Panc1 (cell line): Measurements from ENCODE around the gene ANK3. TPM values are rescaled to one million over a fixed set of nuclear protein-coding genes. Genes with fewer than 3 reads are reported as not detected.

Experiments used
- ATAC-seq: fragments of 200-7000 bp; cut with Tn5 transposase; 2 replicates; pipeline ENCODE4 v1.9.1; 2020; ENCODE audit warnings: mild to moderate bottlenecking, moderate library complexity
- BruUV-seq: library from RNA; stranded (reverse); fragments of 400-500 nt; replicated peaks from 2 replicates; lab custom pipeline; 2021; lab: Mats Ljungman, UMichigan
- CTCF ChIA-PET: fragments of 300-600 bp; sonication (Branson Sonifier 250); formaldehyde crosslinking; loops from one replicate; lab custom pipeline; 2022; ENCODE audit warnings: antibody characterized with exemption; lab: Charles Lee
- POLR2A ChIA-PET: fragments of 300-600 bp; sonication (Branson Sonifier 250); formaldehyde crosslinking; loops from one replicate; lab custom pipeline; 2022; ENCODE audit warnings: antibody characterized with exemption; lab: Charles Lee
- DNase-seq: peaks from one replicate; pipeline ENCODE4 v3.0.0-alpha.2; 2010; ENCODE audit warnings: low read depth, low spot score
- H3K27ac ChIP-seq: 2 replicates; pipeline ENCODE4 v1.5.1; 2011; ENCODE audit warnings: mild to moderate bottlenecking, low read length, inconsistent platforms
- H3K27me3 ChIP-seq: fragments of 200-500 bp; sonication (Bioruptor generic); 2 replicates; pipeline ENCODE4 v1.6.0; 2014; ENCODE audit warnings: low read length, inconsistent platforms; ENCODE audit not compliant: control insufficient read depth, insufficient read depth
- H3K36me3 ChIP-seq: fragments of 200-500 bp; sonication (Bioruptor generic); 2 replicates; pipeline ENCODE4 v1.5.1; 2014; ENCODE audit warnings: inconsistent platforms, mild to moderate bottlenecking, low read length, moderate library complexity; ENCODE audit not compliant: control insufficient read depth, insufficient read depth
- H3K4me1 ChIP-seq: 2 replicates; pipeline ENCODE4 v1.5.1; 2011; ENCODE audit warnings: inconsistent platforms, mild to moderate bottlenecking, low read length, moderate library complexity; ENCODE audit not compliant: control insufficient read depth, insufficient read depth
- H3K4me3 ChIP-seq, 2 experiments: 2 replicates each; pipeline ENCODE4 v1.5.1; 2011 to 2012; ENCODE audit warnings: low read depth in 2 of 2, low read length in 2 of 2, mild to moderate bottlenecking in 2 of 2, inconsistent platforms in 1 of 2, moderate library complexity in 1 of 2
- H3K9me3 ChIP-seq: fragments of 200-500 bp; sonication (Bioruptor generic); 2 replicates; pipeline ENCODE4 v1.5.1; 2014; ENCODE audit warnings: low read depth, mild to moderate bottlenecking, inconsistent platforms, low read length, moderate library complexity; ENCODE audit not compliant: control insufficient read depth, insufficient read depth
- POLR2AphosphoS5 ChIP-seq: IDR thresholded peaks from 2 replicates; pipeline ENCODE4 v1.6.1; 2012; ENCODE audit warnings: mild to moderate bottlenecking, low read depth, low read length, moderate library complexity
- SIN3A ChIP-seq: IDR thresholded peaks from 2 replicates; pipeline ENCODE4 v1.6.1; 2012; ENCODE audit warnings: low read depth, mild to moderate bottlenecking, low read length, moderate library complexity, borderline replicate concordance; ENCODE audit not compliant: insufficient read depth
- TCF7L2 ChIP-seq: IDR thresholded peaks from 2 replicates; pipeline ENCODE4 v1.6.1; 2011; ENCODE audit warnings: mild to moderate bottlenecking, low read depth, low read length, inconsistent platforms
- in situ Hi-C: cut with HindIII; loops from 2 replicates; pipeline ENCODE4 v1.10.0; 2016; ENCODE audit warnings: low sequenced_read_pairs, low pct_unique_long_range_greater_than_20kb
- intact Hi-C: fragments of 100-400 bp; cut with micrococcal nuclease; formaldehyde crosslinking; loops from one replicate; pipeline ENCODE4 v1.10.0; 2022; ENCODE audit not compliant: unreplicated experiment
- total RNA-seq: library from RNA; stranded (reverse); gene quantifications from one replicate; pipeline ENCODE4 v1.2.1, GENCODE V29; 2021; ENCODE audit not compliant: unreplicated experiment
- TF ChIP-seq, protein P1 (sequence below): fragments of 450-650 bp; IDR thresholded peaks from 2 replicates; pipeline ENCODE4 v1.5.1; 2017; ENCODE audit warnings: mild to moderate bottlenecking
- TF ChIP-seq, protein P2 (sequence below), 2 experiments: IDR thresholded peaks; 2 replicates each; pipeline ENCODE4 v1.6.1; 2011 to 2012; ENCODE audit warnings: low read depth in 2 of 2, control low read depth in 1 of 2, low read length in 1 of 2, mild to moderate bottlenecking in 1 of 2, moderate library complexity in 1 of 2; ENCODE audit not compliant: insufficient read depth in 1 of 2

ANK3 gene
- total RNA-seq, 1 experiment from 2014 or later: 2.5 TPM

DNA sequence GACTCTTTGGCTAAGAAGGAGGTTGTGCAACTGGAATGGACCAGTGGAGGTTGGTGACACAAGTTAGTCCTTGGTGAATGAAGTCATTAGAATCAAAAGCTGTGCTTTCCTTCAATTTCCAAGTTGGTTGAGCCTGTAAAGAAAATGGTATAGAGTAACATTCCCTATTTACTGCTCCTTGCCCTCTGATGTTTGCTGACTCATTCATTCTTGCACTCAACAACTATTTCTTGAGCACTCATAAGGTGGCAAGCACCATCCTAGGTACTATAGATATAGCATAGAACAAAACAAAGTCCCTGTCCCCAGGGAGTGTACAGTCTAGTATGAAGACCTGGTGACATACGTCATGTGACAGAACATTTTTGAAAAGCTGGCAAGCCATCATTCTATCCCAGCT lies 364.4 kb downstream of the ANK3 start:
- Histone ChIP-seq H3K4me1 (no peaks in the 10 kb centered on the region), H3K36me3 (no peaks in the 10 kb centered on the region), H3K27me3 (peaks cover 8% of the 10 kb centered on the region), H3K9me3 (no peaks in the 10 kb centered on the region), H3K4me3 (no peak overlapping the region), H3K27ac (no peak overlapping the region)
- ATAC-seq (no peak), DNase-seq (no peak)
- intact Hi-C loops (loop anchor here (10.0 kb wide), 1 partner anchor 780 kb away; no protein-coding TSS in a partner anchor), in situ Hi-C loops (no loop called here)
- ChIA-PET POLR2A (no interaction called here), CTCF (no interaction called here)
- no TSS peak for BruUV-seq
- TF ChIP-seq, protein P1, sequence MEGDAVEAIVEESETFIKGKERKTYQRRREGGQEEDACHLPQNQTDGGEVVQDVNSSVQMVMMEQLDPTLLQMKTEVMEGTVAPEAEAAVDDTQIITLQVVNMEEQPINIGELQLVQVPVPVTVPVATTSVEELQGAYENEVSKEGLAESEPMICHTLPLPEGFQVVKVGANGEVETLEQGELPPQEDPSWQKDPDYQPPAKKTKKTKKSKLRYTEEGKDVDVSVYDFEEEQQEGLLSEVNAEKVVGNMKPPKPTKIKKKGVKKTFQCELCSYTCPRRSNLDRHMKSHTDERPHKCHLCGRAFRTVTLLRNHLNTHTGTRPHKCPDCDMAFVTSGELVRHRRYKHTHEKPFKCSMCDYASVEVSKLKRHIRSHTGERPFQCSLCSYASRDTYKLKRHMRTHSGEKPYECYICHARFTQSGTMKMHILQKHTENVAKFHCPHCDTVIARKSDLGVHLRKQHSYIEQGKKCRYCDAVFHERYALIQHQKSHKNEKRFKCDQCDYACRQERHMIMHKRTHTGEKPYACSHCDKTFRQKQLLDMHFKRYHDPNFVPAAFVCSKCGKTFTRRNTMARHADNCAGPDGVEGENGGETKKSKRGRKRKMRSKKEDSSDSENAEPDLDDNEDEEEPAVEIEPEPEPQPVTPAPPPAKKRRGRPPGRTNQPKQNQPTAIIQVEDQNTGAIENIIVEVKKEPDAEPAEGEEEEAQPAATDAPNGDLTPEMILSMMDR: no peak
- no peak for TF ChIP-seq POLR2AphosphoS5
- no peak for TF ChIP-seq TCF7L2
- TF ChIP-seq, protein P2, sequence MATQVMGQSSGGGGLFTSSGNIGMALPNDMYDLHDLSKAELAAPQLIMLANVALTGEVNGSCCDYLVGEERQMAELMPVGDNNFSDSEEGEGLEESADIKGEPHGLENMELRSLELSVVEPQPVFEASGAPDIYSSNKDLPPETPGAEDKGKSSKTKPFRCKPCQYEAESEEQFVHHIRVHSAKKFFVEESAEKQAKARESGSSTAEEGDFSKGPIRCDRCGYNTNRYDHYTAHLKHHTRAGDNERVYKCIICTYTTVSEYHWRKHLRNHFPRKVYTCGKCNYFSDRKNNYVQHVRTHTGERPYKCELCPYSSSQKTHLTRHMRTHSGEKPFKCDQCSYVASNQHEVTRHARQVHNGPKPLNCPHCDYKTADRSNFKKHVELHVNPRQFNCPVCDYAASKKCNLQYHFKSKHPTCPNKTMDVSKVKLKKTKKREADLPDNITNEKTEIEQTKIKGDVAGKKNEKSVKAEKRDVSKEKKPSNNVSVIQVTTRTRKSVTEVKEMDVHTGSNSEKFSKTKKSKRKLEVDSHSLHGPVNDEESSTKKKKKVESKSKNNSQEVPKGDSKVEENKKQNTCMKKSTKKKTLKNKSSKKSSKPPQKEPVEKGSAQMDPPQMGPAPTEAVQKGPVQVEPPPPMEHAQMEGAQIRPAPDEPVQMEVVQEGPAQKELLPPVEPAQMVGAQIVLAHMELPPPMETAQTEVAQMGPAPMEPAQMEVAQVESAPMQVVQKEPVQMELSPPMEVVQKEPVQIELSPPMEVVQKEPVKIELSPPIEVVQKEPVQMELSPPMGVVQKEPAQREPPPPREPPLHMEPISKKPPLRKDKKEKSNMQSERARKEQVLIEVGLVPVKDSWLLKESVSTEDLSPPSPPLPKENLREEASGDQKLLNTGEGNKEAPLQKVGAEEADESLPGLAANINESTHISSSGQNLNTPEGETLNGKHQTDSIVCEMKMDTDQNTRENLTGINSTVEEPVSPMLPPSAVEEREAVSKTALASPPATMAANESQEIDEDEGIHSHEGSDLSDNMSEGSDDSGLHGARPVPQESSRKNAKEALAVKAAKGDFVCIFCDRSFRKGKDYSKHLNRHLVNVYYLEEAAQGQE (IDR thresholded peaks at IDR 0.05; ENCODE audit: insufficient read depth in 1 of 2, low read depth in 2 of 2, low read length in 1 of 2): no peak
- no peak for TF ChIP-seq SIN3A

DNA sequence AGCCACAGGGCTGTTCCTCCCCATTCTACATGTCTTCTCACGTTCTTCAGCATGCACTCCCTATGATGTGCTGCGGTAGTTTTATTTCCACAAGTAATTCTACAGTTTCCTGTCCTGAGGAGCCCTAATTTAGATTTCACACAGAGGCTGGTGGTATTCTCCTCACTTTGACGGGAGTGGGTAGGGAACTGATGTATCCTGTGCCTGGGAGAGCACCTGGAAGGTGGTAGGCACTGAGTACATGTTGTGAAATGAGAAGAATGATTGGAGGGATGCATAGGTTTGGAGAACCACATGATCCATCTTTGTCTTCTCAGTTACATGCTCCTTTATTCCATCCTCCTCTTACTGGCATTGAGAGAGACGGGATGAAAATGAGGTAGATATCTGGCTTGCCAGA lies 365.2 kb downstream of the ANK3 start:
- Histone ChIP-seq H3K27ac (no peak overlapping the region), H3K27me3 (peaks cover 8% of the 10 kb centered on the region), H3K36me3 (no peaks in the 10 kb centered on the region), H3K4me3 (no peak overlapping the region), H3K9me3 (no peaks in the 10 kb centered on the region), H3K4me1 (no peaks in the 10 kb centered on the region)
- in situ Hi-C loops: no loop called here
- POLR2A ChIA-PET: no interaction called here
- no peak for ATAC-seq
- BruUV-seq: no TSS peak
- intact Hi-C loops: loop anchor here (10.0 kb wide), 1 partner anchor 780 kb away; no protein-coding TSS in a partner anchor
- TF ChIP-seq SIN3A (no peak), POLR2AphosphoS5 (no peak)
- TF ChIP-seq, protein P1: no peak
- CTCF ChIA-PET: no interaction called here
- no peak for DNase-seq
